KMS-11 (cell line): ENCODE data around the gene ATXN10.

Source experiments
- H2AFZ ChIP-seq: fragments of 200-600 bp; sonication (generic); 2 replicates; pipeline ENCODE4 v1.6.1; 2016; ENCODE audit warnings: antibody characterized with exemption, mixed run types, low read depth
- H3K27ac ChIP-seq: fragments of 200-600 bp; sonication (generic); 2 replicates; pipeline ENCODE4 v1.6.1; 2016; ENCODE audit warnings: mild to moderate bottlenecking, mixed run types
- H3K27me3 ChIP-seq: fragments of 200-600 bp; sonication (generic); 2 replicates; pipeline ENCODE4 v1.6.1; 2017; ENCODE audit warnings: mild to moderate bottlenecking, low read depth, mixed run types, moderate library complexity; ENCODE audit not compliant: insufficient read depth
- H3K36me3 ChIP-seq: fragments of 200-600 bp; sonication (generic); 2 replicates; pipeline ENCODE4 v1.6.1; 2017; ENCODE audit warnings: mild to moderate bottlenecking, mixed run types; ENCODE audit not compliant: insufficient read depth
- H3K4me1 ChIP-seq: fragments of 200-600 bp; sonication (generic); 2 replicates; pipeline ENCODE4 v1.6.1; 2016; ENCODE audit warnings: mild to moderate bottlenecking, low read depth, mixed run types; ENCODE audit not compliant: poor library complexity, severe bottlenecking
- H3K4me2 ChIP-seq: fragments of 200-600 bp; sonication (generic); 2 replicates; pipeline ENCODE4 v1.7.0; 2016; ENCODE audit warnings: mild to moderate bottlenecking, mixed run types
- H3K4me3 ChIP-seq: fragments of 200-600 bp; sonication (generic); IDR thresholded peaks from 2 replicates; pipeline ENCODE4 v1.6.1; 2017; ENCODE audit warnings: low read depth, low read length, mixed read lengths; ENCODE audit not compliant: insufficient read depth
- H3K79me2 ChIP-seq: fragments of 200-600 bp; sonication (generic); 2 replicates; pipeline ENCODE4 v1.6.1; 2016; ENCODE audit warnings: low read depth, mixed run types; ENCODE audit not compliant: insufficient read depth
- H3K9ac ChIP-seq: fragments of 200-600 bp; sonication (generic); 2 replicates; pipeline ENCODE4 v1.6.1; 2016; ENCODE audit warnings: mild to moderate bottlenecking, mixed run types
- H4K20me1 ChIP-seq: fragments of 200-600 bp; sonication (generic); 2 replicates; pipeline ENCODE4 v1.6.1; 2016; ENCODE audit warnings: mild to moderate bottlenecking, mixed run types; ENCODE audit not compliant: insufficient read depth
- CTCF ChIP-seq: fragments of 200-600 bp; sonication (generic); conservative IDR thresholded peaks from 2 replicates; pipeline ENCODE4 v1.6.1; 2017; ENCODE audit warnings: low read depth, mild to moderate bottlenecking, antibody characterized with exemption, low read length, moderate library complexity, mixed read lengths

ATXN10 gene

GRCh38 chr22:45885171-45885840 lies 213.7 kb downstream of the ATXN10 start:
- no peak overlapping the region for H3K27ac ChIP-seq
- H3K27me3 ChIP-seq = peaks cover 45% of the 10 kb centered on the region
- H3K4me3 ChIP-seq = no peak overlapping the region
- no peaks in the 10 kb centered on the region for H3K79me2 ChIP-seq
- no peaks in the 10 kb centered on the region for H3K4me1 ChIP-seq
- no peak overlapping the region for H2AFZ ChIP-seq
- H3K9ac ChIP-seq = no peak overlapping the region
- H3K4me2 ChIP-seq = no peak overlapping the region
- TF ChIP-seq CTCF = no peak
- H3K36me3 ChIP-seq = no peaks in the 10 kb centered on the region
- H4K20me1 ChIP-seq = no peaks in the 10 kb centered on the region

- no peak for TF ChIP-seq CTCF
- Histone ChIP-seq H3K27ac (no peak overlapping the region), H3K36me3 (no peaks in the 10 kb centered on the region), H3K9ac (no peak overlapping the region), H4K20me1 (no peaks in the 10 kb centered on the region), H3K4me1 (no peaks in the 10 kb centered on the region), H3K79me2 (no peaks in the 10 kb centered on the region), H2AFZ (no peak overlapping the region), H3K4me2 (no peak overlapping the region), H3K27me3 (peaks cover 39% of the 10 kb centered on the region), H3K4me3 (no peak overlapping the region)
Measured at GRCh38 chr22:45885941-45886395, 214.3 kb downstream of the ATXN10 start.

- TF ChIP-seq CTCF = no peak
- no peaks in the 10 kb centered on the region for H3K4me1 ChIP-seq
- no peaks in the 10 kb centered on the region for H3K79me2 ChIP-seq
- H3K9ac ChIP-seq = no peak overlapping the region
- H3K27ac ChIP-seq = no peak overlapping the region
- H4K20me1 ChIP-seq = no peaks in the 10 kb centered on the region
- no peak overlapping the region for H3K4me2 ChIP-seq
- H2AFZ ChIP-seq = no peak overlapping the region
- H3K36me3 ChIP-seq = no peaks in the 10 kb centered on the region
- H3K4me3 ChIP-seq = no peak overlapping the region
- H3K27me3 ChIP-seq = peaks cover 37% of the 10 kb centered on the region
Measured at GRCh38 chr22:45886540-45886939, 214.9 kb downstream of the ATXN10 start.

GRCh38 chr22:45887202-45888131 lies 215.8 kb downstream of the ATXN10 start:
- Histone ChIP-seq H3K4me3 (no peak overlapping the region), H3K27ac (no peak overlapping the region), H4K20me1 (no peaks in the 10 kb centered on the region), H3K79me2 (no peaks in the 10 kb centered on the region), H3K9ac (no peak overlapping the region), H3K36me3 (no peaks in the 10 kb centered on the region), H3K27me3 (peaks cover 28% of the 10 kb centered on the region), H3K4me2 (no peak overlapping the region), H2AFZ (no peak overlapping the region), H3K4me1 (no peaks in the 10 kb centered on the region)
- no peak for TF ChIP-seq CTCF
